ENCODE measurements around the gene TIE1.

TIE1 gene

GRCh38 chr1:43344267-43344850 is 43.6 kb downstream of the TIE1 start:
- no peak for DNase-seq

DNA sequence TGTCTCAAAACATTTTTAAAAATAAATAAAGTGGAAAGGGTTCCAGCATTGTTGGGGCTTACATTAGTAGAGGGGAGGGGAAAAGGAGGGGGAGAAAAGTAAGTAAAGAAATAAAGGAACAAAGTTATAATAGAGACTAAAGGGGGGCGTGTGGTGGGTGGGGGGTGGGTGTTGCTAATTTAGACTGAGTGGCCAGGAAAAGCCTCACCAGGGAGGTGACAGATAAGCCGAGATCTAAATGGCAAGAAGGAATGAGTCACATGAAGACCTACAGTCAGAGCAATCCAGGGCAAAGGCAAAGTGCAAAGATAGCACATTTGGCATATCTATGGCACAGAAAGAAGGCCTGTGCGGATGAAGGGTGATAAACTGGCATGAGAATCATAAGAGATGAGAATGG is 44.3 kb downstream of the TIE1 start:
- no peak for DNase-seq

- no peak for DNase-seq
Observed at GRCh38 chr1:43346636-43347035, 45.9 kb downstream of the TIE1 start.

- DNase-seq, result peak; percentile 82
Observed at GRCh38 chr1:43348343-43348808, 47.6 kb downstream of the TIE1 start.

- peak; percentile 92 for DNase-seq
Observed at GRCh38 chr1:43348809-43349593, 48.2 kb downstream of the TIE1 start.

- DNase-seq, result no peak
Observed at GRCh38 chr1:43349594-43350306, 49.0 kb downstream of the TIE1 start.

DNA sequence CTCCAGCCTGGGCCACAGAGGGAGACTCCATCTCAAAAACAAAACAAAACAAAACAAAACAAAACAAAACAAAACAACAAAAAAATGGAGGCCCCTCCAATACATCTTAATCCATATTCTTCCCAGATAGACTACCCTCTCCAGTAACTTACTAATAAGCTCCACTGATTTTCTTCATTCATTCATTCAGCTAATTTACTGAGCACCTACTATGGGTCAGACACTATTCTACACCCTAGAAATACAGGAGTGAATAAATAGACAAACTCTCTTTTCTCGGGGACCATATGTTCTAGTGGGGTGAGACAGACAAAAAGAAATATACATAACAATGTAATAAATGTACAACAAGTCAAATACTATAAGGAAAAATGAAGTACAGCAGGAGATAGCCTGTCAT is 50.2 kb downstream of the TIE1 start:
- no peak for DNase-seq

DNA sequence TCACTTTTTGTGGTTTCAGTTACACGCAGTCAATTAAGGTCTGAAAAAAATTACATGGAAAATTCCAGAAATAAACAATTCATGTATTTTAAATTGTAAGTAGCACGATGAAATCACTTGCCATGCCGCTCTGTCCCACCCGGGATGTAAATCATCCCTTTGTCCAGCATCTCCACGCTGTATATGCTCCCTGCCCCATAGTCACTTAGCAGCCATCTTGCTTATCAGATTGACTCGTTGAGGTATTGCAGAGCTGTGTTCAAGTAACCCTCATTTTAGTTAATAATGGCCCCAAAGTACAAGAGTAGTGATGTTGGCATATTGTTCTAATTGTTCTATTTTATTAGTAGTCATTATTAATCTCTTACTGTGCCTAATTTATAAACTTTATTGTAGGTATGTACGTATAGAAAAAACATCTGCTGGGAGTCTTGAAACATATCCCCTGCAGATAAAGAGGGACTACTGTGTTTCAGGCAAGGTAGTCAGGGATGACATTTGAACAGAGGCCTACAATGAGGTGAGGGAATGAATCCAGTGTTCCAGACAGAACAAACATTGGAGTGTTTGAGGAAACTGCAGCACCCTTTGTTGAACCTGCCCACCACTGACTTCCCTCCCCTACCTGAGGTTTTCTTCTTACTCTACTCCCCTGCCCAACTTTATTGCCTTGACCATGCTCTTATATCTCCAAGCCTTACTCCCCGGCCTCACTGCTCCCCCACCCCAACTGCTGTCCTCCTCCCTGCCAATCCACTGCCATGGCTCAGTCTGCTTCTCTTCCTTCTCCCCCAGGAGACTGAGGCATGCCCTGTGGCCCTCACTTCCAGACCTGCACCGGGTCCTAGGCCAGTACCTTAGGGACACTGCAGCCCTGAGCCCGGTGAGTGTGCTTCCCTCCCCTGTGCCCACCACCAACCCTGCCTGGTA is 50.9 kb downstream of the TIE1 start:
- DNase-seq, result no peak

GRCh38 chr1:43352351-43352705 is 51.5 kb downstream of the TIE1 start:
- no peak for DNase-seq

GRCh38 chr1:43352881-43353280 is 52.1 kb downstream of the TIE1 start:
- DNase-seq, result no peak

DNA sequence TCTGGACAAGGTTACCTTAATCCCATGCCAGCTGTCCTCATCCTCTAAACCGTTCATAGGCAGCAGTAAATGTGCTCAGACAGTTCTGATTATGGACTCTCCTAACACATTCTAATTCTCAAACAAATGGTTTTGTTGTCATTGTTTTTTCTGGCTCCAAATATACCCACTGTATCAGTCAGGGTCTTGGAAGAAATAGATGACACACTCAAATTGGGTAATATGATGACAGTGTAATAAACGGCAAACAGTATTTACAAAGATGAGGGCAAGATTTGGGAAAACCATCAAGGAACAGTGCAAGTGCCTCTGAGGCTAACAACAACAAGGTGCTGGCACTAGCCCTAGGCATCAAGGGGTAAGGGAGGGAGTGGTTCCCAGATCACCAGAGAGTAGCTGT is 53.7 kb downstream of the TIE1 start:
- DNase-seq, result no peak

DNA sequence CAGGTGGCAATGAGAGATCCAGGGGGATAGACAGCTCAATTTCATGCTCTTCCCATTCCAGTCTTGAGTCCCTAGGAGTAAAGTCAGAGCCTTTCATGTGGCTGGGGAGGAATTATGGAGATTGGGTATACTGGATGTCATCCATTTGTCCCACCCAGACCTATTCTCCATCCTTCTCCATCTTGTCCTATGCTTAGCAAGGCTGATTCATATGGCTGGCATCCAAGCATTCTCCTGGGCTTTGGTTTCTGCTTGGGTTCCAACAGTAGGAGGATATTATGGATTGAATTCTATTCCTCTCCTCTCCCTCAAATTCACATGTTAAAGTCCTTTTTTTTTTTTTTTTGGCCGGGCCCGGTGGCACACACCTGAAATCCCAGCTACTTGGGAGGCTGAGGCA is 54.2 kb downstream of the TIE1 start:
- DNase-seq, result no peak

DNA sequence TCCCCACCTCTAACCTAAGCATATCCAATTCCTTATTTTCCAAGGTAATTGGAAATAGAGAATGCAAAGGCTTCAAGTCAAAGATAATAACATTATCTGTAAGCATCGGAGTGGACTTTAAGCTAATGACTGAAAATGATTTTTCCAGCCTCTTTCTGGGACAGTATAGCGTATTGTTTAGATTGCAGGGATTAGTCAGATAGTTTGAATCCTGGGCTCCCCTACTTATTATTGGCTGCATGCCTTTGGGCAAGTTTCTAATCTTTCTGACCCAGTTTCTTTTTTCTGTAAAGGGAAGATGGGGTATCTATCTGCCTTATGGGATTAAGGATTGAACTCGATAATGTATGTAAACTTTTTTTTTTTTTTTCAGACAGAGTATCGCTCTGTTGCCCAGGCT is 56.5 kb downstream of the TIE1 start:
- no peak for DNase-seq

DNA sequence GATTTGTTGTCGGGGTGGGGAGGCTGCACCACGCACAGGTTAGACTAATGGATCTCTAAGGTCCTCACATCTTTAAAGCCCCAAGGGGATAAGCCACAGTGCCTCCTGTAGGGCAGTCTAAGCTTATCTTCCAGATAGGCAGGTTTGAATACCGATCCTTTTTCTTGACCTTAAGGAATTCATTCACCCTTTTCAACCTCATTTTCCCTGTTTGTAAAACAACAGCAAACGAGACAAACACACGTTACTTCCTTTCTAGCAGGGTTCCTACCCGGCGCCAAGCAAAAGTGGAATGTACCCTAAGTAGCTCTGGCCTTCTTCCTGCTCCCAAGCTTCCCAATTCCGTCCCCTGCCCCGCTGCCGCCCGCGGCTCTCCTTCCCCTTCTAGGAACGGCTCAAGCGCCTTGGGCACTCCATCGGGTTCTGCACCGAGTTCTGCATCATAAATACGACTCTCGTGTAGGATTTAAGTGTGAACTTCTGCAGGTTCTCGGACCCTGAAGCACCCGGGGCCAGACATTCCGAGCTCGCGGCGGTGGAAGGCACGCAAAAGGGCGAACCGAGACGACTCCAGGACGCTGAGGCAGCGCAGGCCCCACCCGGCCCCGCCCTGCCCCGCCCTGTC is 57.5 kb downstream of the TIE1 start:
- DNase-seq, result peak; percentile 47

DNA sequence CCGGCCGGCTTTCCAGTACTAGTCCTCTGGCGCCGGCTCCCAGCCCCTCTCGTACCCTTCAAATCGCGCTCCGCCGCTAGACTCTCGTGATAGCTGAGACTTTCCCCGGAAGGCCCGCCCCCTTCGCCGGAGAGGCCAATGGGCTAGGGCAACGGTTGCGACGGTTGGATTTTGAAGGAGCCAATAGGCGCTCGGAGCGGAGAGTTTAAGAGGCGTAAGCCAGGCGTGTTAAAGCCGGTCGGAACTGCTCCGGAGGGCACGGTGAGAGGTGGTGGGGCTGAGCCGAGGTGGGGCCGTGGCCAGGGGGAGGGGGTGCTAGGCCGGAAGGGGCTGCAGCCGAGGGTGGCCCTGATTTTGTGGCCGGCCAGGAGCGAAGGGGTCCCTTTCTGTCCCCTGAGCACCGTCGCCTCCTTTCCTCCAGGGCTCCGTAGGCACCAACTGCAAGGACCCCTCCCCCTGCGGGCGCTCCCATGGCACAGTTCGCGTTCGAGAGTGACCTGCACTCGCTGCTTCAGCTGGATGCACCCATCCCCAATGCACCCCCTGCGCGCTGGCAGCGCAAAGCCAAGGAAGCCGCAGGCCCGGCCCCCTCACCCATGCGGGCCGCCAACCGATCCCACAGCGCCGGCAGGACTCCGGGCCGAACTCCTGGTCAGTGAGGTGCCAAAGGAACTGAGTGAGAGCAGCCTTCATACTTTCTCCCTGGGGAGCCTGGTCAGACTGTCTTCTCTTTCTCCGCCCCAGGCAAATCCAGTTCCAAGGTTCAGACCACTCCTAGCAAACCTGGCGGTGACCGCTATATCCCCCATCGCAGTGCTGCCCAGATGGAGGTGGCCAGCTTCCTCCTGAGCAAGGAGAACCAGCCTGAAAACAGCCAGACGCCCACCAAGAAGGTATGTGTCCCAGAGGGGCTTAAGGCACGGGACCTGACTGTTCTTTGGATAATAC is 58.2 kb downstream of the TIE1 start, which contains the start of gene CDC20:
Gene CDC20, plus strand, starts transcription at position 236 of the 948 bp plus-strand sequence. Its CDS starts 235 bp downstream, at position 471.
- peak; percentile 95 for DNase-seq

GRCh38 chr1:43359696-43360095 is 58.9 kb downstream of the TIE1 start:
- no peak for DNase-seq

DNA sequence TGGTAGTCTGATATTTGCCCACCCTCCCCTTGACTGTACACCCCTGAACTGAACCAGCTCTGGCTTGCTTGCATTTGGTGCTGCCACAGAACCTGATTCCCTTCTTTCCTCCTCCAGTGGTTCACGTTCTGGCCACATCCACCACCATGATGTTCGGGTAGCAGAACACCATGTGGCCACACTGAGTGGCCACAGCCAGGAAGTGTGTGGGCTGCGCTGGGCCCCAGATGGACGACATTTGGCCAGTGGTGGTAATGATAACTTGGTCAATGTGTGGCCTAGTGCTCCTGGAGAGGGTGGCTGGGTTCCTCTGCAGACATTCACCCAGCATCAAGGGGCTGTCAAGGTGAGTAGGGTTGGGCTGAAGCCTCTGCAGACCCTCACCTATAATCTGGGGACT is 59.8 kb downstream of the TIE1 start:
- no peak for DNase-seq

- no peak for DNase-seq
Observed at GRCh38 chr1:43363283-43363934, 62.6 kb downstream of the TIE1 start.

- no peak for DNase-seq
Observed at GRCh38 chr1:43363935-43364525, 63.2 kb downstream of the TIE1 start.

GRCh38 chr1:43365678-43366077 is 64.9 kb downstream of the TIE1 start:
- DNase-seq, result no peak
